GM18907 (cell line): ENCODE data around the gene INSYN1.
"Not testable (repeated sequence)": the region's sequence is repeated elsewhere in the genome, so short reads cannot be mapped to it uniquely, and the experiment has no call there.

Experiments
- ATAC-seq: cut with Tn5 transposase; IDR thresholded peaks from one replicate; pipeline ENCODE4 v1.9.1; 2021; ENCODE audit warnings: mild to moderate bottlenecking, moderate library complexity; ENCODE audit not compliant: unreplicated experiment

INSYN1 gene

DNA sequence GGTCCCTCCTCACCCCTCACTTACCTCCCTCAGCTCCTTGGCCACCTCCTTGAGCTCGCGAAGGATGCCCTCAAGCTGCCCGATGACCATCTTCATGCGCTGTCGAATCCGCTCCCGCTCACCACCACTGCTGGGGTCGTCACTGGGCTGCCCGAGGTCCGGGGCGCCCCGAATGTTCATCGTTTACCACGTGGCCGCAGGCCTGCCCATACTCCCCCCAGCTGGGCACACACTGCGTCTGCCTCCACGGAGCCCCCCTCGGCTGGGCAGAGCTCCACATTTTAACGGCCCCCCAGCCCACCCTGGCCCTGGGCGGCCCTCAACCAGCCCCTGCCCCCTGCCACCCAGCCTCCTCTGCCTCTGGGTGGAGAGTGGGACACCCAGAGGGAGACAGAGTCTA lies 2.2 kb downstream of the INSYN1 start:
- no peak for ATAC-seq

GRCh38 chr15:73750438-73750837 lies 2.7 kb downstream of the INSYN1 start:
- ATAC-seq: no peak

DNA sequence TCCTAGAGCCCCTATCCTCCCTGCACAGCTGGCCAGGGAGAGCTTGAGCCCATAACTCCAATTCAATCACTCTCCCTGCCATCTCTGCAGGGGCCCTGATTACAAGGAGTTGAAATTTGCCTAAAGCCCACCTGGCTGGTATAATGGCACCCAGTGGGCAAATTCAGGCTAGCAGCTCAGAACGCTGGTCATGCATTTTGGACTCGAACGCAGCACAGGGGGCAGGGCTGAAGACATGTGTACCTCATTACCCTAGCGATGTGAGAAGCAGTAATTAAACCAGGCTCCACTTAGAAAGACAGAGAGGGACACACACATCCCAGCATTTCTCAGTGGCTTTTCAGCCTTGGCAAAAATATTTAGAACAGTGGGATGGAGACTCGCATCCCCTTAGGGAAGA lies 3.2 kb downstream of the INSYN1 start:
- no peak for ATAC-seq

DNA sequence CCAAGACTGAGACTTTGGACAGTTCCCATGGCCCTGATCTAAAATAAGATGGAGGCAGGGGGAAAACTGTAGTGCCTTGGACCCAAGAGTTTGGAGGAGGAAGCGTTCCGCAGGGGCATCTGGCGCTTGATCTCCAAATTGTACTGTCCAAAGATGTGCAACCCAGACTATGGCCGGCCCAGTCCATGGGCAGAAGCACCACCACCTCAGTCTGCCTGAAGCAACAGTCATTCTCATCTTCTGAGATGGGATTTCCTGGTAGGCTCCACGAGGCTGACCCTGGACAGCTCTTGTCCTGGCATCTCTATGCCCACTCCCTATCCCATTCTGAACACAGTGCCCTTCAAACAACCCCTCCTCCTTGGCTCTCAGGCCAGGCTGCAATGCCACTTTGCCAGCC lies 3.6 kb downstream of the INSYN1 start:
- no peak for ATAC-seq

GRCh38 chr15:73748730-73749129 lies 4.4 kb downstream of the INSYN1 start:
- no peak for ATAC-seq

DNA sequence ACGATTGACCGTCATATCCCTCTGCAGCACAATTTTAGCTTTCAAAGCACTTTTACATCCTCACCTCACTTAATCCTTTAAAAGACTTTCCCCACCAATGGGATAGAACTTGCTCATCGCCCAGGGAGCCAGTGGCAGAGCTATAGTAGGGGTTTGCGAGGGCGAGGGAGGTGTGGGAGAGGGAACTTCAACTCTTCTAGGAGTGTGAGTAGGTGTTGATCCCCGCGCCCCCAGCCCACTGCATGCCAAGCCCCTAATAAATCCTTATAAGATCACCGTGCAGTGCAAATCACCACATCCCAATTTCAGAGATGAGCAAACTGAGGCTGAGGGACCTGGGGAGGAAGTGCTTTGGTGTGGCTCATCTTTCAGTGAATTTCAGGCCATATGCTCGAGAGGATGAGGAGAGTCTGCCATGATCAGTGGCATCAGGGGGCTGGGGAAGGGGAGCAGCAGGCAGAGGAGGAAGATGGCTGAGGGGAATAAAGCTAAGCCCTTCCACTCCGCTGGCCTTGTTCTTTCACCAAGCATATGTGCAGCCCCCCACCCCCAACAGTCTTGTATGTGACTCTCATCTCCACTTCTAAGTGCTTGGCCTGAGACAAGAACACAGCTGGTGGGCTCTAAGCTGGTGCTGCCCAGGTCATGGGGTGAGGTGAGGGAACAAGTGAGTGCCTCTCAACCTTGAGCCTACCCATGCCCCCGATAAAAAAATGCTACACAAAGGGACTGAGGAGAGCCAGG lies 5.1 kb downstream of the INSYN1 start:
- ATAC-seq: no peak

DNA sequence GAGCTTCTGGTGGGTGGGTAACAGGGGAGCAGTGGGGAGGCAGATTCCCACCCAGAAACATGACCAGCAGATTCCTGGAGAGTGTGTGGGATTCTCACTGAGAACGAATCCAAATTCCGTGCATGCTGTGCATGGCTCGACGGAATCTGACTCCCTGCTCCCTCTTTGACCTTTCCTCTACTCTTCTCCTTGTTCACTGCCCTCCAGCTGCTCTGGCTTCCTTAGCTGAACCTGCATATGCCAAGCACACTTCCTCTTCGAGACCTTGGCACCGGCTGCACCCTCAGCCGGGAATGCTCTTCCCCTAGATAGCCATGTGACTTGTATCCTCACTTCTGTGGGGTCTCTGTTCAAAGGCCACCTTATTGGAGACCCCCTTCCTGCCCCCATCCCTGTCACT lies 6.3 kb downstream of the INSYN1 start:
- ATAC-seq: no peak

DNA sequence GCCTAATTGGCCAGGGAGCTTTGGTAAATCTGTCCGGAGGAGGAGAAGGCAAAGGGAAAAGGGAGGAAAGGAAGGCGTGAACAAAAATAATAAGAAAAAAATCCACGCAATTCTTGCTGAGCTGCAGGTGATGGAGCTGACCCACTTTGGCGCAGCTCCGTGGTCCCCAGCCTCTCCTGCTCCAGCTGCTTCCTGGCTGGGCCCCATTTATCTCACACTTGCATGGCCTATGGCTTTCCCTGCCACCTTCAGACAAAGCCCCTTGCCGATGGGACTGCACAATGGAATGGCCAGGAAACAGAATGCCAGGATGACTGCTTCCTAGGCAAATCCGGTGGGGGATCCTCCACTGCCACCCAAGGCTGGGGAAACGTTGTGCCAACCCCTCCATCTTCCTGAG lies 6.9 kb downstream of the INSYN1 start:
- ATAC-seq: no peak

- no peak for ATAC-seq
Observed at GRCh38 chr15:73745073-73745472, 8.1 kb downstream of the INSYN1 start.

DNA sequence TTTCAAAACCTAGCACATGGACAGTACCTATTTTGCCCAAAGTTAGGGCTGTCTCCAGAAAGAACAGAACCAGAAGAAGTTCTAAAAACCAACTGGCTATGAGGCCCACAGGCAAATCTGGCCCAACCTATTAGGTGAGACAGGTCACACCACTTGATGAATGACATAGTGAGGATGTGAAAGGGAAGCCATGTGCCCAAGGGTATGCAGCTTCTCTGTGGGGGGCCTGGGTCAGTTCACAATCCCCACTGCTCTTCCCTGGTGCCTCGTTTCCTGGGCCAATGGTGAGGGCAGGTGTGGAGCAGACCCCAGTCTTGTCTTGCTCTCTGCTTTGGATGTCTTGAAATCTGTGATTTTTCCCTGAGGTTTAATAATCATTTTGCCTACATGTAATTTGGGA lies 8.9 kb downstream of the INSYN1 start:
- ATAC-seq: no peak

DNA sequence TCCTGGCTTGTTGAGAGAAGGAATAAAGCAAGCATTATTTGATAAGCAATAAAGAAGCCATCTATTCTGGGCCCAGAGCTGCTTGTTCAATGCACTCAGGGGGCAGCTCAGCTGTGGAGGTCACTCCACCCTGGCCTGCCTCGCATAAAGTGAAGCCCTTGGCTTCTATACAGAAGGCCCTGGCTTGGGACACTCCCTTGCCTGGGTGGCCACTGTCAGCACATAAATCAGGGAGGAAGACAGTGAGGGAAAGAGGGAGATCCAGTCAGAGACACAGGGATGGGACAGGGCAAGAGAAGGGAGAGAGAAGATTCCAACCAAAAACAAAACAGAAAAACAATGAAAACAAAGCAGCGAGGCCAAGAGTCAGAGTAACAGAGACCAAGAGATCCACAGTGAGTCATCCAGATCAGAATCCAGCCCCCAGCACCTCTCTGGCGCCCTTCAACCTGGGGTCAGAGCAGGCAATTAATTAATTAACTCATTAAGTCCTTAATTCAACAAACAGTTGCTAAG lies 11.8 kb downstream of the INSYN1 start:
- no peak for ATAC-seq

GRCh38 chr15:73740152-73741048 lies 12.8 kb downstream of the INSYN1 start:
- no peak for ATAC-seq

- no peak for ATAC-seq
Observed at GRCh38 chr15:73737535-73737934, 15.6 kb downstream of the INSYN1 start.

- ATAC-seq: no peak
Observed at GRCh38 chr15:73732930-73733329, 20.2 kb downstream of the INSYN1 start.

DNA sequence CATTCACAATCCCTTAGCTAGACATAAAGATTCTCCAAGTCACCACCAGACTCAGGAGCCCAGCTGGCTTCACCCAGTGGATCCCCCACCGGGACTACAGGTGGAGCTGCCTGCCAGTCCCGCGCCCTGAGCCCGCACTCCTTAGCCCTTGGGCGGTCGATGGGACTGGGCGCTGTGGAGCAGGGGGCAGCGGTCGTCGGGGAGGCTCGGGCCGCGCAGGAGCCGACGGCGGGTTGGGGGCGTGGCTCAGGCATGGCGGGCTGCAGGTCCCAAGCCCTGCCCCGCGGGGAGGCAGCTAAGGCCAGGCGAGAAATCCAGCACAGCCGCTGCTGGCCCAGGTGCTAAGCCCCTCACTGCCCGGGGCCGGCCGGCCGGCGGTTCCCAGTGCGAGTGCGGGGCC lies 21.1 kb downstream of the INSYN1 start:
- ATAC-seq: not testable (repeated sequence)

DNA sequence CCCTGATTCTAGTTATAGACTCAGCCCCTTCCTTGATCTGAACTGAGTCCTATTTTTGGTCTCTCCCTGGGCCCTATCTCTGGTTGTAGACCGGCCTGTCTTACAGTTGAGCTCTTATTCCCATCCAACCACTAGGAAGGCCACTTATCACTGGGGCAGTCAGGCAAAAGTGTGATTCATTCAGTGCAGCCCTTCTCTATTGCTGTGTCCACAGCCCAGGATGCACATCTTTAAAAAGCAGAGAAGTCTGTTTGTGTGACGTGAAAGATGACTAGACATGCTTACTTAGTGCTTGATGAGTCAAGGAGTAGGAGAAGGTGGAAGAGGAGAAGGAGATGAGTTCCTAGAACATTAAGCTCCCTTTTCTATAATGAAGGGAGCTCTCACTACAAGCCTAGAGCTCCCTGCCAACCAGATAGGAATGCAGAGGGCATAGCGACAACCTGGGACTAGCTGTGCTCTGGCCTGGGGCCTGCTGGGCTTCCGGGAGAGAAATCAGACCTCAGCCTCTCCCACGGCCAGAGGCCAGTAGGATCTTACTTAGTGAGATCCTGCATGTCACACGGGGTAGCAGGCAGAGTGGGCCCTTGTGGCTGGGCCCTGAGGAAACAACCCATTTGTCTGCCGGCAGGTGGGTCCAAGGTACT lies 25.7 kb downstream of the INSYN1 start:
- ATAC-seq: no peak

GRCh38 chr15:73724212-73724611 lies 28.9 kb downstream of the INSYN1 start:
- no peak for ATAC-seq

DNA sequence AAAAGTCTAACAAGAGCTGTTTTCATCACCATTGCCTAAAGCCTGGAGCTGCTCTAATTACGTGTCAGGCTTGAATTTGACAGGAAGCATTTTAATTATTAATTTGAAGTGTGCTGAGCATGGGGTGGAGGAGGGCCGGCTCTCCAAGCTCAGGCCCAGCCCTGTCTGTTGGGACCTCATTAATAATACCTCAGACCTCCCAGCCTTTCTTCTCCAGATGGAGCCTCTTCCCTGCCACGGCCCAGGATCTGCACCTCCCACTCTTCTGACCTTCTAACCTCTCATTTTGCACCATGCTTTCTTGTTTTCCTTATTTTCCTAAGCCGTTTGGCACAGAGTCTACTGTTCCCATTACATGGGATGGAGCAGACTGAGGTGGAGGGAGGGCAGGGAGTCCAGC lies 30.0 kb downstream of the INSYN1 start:
- no peak for ATAC-seq

GRCh38 chr15:73722425-73722824 lies 30.7 kb downstream of the INSYN1 start:
- no peak for ATAC-seq

- ATAC-seq: no peak
Observed at GRCh38 chr15:73718694-73719093, 34.5 kb downstream of the INSYN1 start.

- no peak for ATAC-seq
Observed at GRCh38 chr15:73717802-73718201, 35.3 kb downstream of the INSYN1 start.
